GM23338 (cell line): ENCODE data around the gene ZNF804A.

Source experiments
- CREB1 ChIP-seq: fragments of 250-450 bp; sonication (Bioruptor Pico); IDR thresholded peaks from 2 replicates; pipeline ENCODE4 v1.5.0; 2020; ENCODE audit warnings: low read depth, mild to moderate bottlenecking, moderate library complexity
- CTCF ChIP-seq, 2 experiments: fragments of 200-600 bp in 1 of 2; sonication (generic) in 1 of 2; conservative IDR thresholded peaks; 2 replicates each; pipeline versions ENCODE4 v1.5.1 to v1.6.1; 2016 to 2017; ENCODE audit warnings: antibody characterized with exemption in 2 of 2, low read depth in 2 of 2, mild to moderate bottlenecking in 2 of 2, moderate library complexity in 1 of 2
- ETS1 ChIP-seq: IDR thresholded peaks from 2 replicates; pipeline ENCODE4 v1.6.1; 2016; ENCODE audit warnings: antibody characterized with exemption
- EZH2 ChIP-seq: fragments of 200-600 bp; sonication (generic); IDR thresholded peaks from one replicate; pipeline ENCODE4 v1.8.0; 2017; ENCODE audit warnings: antibody characterized with exemption, mild to moderate bottlenecking, low read depth; ENCODE audit not compliant: unreplicated experiment
- EZH2phosphoT487 ChIP-seq: fragments of 200-600 bp; sonication (generic); IDR thresholded peaks from one replicate; pipeline ENCODE4 v1.8.1; 2018; ENCODE audit warnings: antibody characterized with exemption; ENCODE audit not compliant: unreplicated experiment
- JUNB ChIP-seq: IDR thresholded peaks from one replicate; pipeline ENCODE4 v1.6.1; 2016; ENCODE audit warnings: antibody characterized with exemption; ENCODE audit not compliant: unreplicated experiment
- NANOG ChIP-seq: IDR thresholded peaks from 2 replicates; pipeline ENCODE4 v1.6.1; 2016; ENCODE audit warnings: antibody characterized with exemption, borderline replicate concordance
- POLR2AphosphoS5 ChIP-seq: IDR thresholded peaks from 2 replicates; pipeline ENCODE4 v1.6.1; 2016; ENCODE audit warnings: antibody characterized with exemption, low read depth
- REST ChIP-seq: IDR thresholded peaks from one replicate; pipeline ENCODE4 v1.6.1; 2018; ENCODE audit warnings: antibody characterized with exemption; ENCODE audit not compliant: unreplicated experiment
- STAT1 ChIP-seq: IDR thresholded peaks from one replicate; pipeline ENCODE4 v1.6.1; 2016; ENCODE audit warnings: antibody characterized with exemption; ENCODE audit not compliant: unreplicated experiment
- ZNF114 ChIP-seq: fragments of 250-450 bp; sonication (Bioruptor Pico); IDR thresholded peaks from 2 replicates; pipeline ENCODE4 v1.5.0; 2020; ENCODE audit warnings: mild to moderate bottlenecking, moderate library complexity
- ZNF331 ChIP-seq: fragments of 250-450 bp; sonication (Bioruptor Pico); IDR thresholded peaks from 2 replicates; pipeline ENCODE4 v1.5.0; 2020; ENCODE audit warnings: low read depth, mild to moderate bottlenecking, moderate library complexity
- ZNF462 ChIP-seq: fragments of 250-450 bp; sonication (Bioruptor Pico); IDR thresholded peaks from 2 replicates; pipeline ENCODE4 v1.5.0; 2020; ENCODE audit warnings: mild to moderate bottlenecking, moderate library complexity

- TF ChIP-seq CTCF (conservative IDR thresholded peaks at IDR 0.05; ENCODE audit: low read depth in 2 of 2), result no peak
- no peak for TF ChIP-seq ETS1
- no peak for TF ChIP-seq STAT1
- no peak for TF ChIP-seq EZH2
- no peak for TF ChIP-seq EZH2phosphoT487
- no peak for TF ChIP-seq POLR2AphosphoS5
- no peak for TF ChIP-seq REST
- TF ChIP-seq JUNB, result no peak
- TF ChIP-seq CREB1 (CRISPR knock-in tag), result no peak
- no peak for TF ChIP-seq ZNF331 (CRISPR knock-in tag)
- no peak for TF ChIP-seq ZNF462 (CRISPR knock-in tag)
- no peak for TF ChIP-seq ZNF114 (CRISPR knock-in tag)
- no peak for TF ChIP-seq NANOG
These were observed 132.0 kb downstream of the ZNF804A start for GRCh38 chr2:184730288-184730687.
